Loucy (cell line): ENCODE measurements around the gene PLEKHH1.

ENCODE experiments used
- H2AFZ ChIP-seq: fragments of 200-600 bp; sonication (generic); 2 replicates; pipeline ENCODE4 v1.6.0; 2016; ENCODE audit warnings: antibody characterized with exemption, mild to moderate bottlenecking, low read length, moderate library complexity
- H3F3A ChIP-seq: fragments of 200-600 bp; 2 replicates; pipeline ENCODE4 v1.6.0; 2016; ENCODE audit warnings: antibody characterized with exemption, low read depth, mild to moderate bottlenecking
- H3K27me3 ChIP-seq: fragments of 200-600 bp; sonication (generic); 2 replicates; pipeline ENCODE4 v1.6.1; 2014; ENCODE audit warnings: low read length, mild to moderate bottlenecking; ENCODE audit not compliant: insufficient read depth, poor library complexity, severe bottlenecking
- H3K36me3 ChIP-seq: fragments of 200-600 bp; sonication (generic); 2 replicates; pipeline ENCODE4 v1.6.1; 2016; ENCODE audit warnings: low read length; ENCODE audit not compliant: insufficient read depth
- H3K4me1 ChIP-seq: fragments of 200-600 bp; sonication (generic); 2 replicates; pipeline ENCODE4 v1.5.1; 2014; ENCODE audit warnings: low read length, mild to moderate bottlenecking; ENCODE audit not compliant: insufficient read depth, poor library complexity, severe bottlenecking
- H3K4me2 ChIP-seq: fragments of 200-600 bp; sonication (generic); 2 replicates; pipeline ENCODE4 v1.6.0; 2014; ENCODE audit warnings: antibody characterized with exemption, low read length, low read depth, mild to moderate bottlenecking; ENCODE audit not compliant: poor library complexity, severe bottlenecking
- H3K4me3 ChIP-seq: fragments of 200-600 bp; sonication (generic); 2 replicates; pipeline ENCODE4 v1.5.1; 2014; ENCODE audit warnings: low read length, mild to moderate bottlenecking, mixed read lengths; ENCODE audit not compliant: poor library complexity, severe bottlenecking
- H3K79me2 ChIP-seq: fragments of 200-600 bp; sonication (generic); 2 replicates; pipeline ENCODE4 v1.6.1; 2014; ENCODE audit warnings: low read length; ENCODE audit not compliant: insufficient read depth
- H3K9ac ChIP-seq: fragments of 200-600 bp; sonication (generic); 2 replicates; pipeline ENCODE4 v1.6.0; 2014; ENCODE audit warnings: mild to moderate bottlenecking, low read depth, low read length, moderate library complexity; ENCODE audit not compliant: poor library complexity, severe bottlenecking
- H3K9me2 ChIP-seq: fragments of 200-600 bp; sonication (generic); replicated peaks from 2 replicates; pipeline ENCODE4 v1.6.1; 2016; ENCODE audit warnings: low read depth, low read length, mixed read lengths
- H3K9me3 ChIP-seq: fragments of 200-600 bp; sonication (generic); 2 replicates; pipeline ENCODE4 v1.6.1; 2014; ENCODE audit warnings: mild to moderate bottlenecking, antibody characterized with exemption, low read length, low read depth; ENCODE audit not compliant: insufficient read depth
- H4K20me1 ChIP-seq: fragments of 200-600 bp; sonication (generic); 2 replicates; pipeline ENCODE4 v1.6.0; 2014; ENCODE audit warnings: antibody characterized with exemption, low read length, mild to moderate bottlenecking; ENCODE audit not compliant: insufficient read depth, poor library complexity, severe bottlenecking
- EZH2phosphoT487 ChIP-seq: fragments of 200-600 bp; IDR thresholded peaks from 2 replicates; pipeline ENCODE4 v1.6.1; 2018; ENCODE audit warnings: antibody characterized with exemption, mild to moderate bottlenecking, moderate library complexity, borderline replicate concordance
- TF ChIP-seq, protein P1 (sequence below): fragments of 200-600 bp; sonication (generic); conservative IDR thresholded peaks from 2 replicates; pipeline ENCODE4 v1.5.1; 2014; ENCODE audit warnings: mild to moderate bottlenecking, antibody characterized with exemption, low read length

Gene PLEKHH1

DNA sequence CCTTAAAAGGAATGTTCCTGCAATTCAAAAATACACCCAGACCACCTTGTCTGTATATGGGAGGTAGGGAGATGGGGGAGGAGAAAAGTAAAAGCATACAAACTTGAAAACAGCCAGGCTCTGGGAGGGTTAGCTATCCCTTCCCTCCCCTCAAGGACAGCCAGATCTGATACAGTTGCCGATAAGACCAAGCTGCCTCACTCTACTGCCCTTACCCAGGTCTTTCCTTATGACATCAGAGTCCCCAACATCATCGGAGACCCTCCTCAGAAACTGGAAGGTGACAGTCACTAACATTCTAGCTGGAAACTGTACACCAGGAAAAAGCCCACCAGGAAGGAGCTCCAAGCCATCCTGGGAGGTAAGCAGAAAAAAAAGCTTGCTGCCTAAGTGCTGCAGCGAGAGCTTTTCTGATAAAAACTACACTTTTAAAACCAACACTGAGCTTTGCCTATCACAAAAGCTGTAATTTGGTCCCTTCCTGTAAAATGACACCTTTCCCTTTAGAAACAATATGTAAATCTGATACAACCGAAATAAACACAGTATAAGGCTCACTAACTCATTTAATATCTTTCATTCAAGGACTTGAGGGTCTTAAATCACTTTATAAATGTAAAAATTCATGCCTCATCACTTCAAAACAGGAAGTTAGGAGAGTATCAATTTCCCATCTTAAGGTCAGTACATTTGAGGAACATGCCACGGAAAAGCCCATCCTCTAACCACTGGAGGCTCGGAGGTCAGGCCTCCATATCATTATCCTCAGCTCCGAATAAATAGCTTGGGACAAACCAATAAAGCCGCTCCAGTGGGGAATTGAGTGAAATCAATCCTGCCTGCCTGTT is 20.4 kb upstream of the PLEKHH1 start:
- TF ChIP-seq, protein P1, sequence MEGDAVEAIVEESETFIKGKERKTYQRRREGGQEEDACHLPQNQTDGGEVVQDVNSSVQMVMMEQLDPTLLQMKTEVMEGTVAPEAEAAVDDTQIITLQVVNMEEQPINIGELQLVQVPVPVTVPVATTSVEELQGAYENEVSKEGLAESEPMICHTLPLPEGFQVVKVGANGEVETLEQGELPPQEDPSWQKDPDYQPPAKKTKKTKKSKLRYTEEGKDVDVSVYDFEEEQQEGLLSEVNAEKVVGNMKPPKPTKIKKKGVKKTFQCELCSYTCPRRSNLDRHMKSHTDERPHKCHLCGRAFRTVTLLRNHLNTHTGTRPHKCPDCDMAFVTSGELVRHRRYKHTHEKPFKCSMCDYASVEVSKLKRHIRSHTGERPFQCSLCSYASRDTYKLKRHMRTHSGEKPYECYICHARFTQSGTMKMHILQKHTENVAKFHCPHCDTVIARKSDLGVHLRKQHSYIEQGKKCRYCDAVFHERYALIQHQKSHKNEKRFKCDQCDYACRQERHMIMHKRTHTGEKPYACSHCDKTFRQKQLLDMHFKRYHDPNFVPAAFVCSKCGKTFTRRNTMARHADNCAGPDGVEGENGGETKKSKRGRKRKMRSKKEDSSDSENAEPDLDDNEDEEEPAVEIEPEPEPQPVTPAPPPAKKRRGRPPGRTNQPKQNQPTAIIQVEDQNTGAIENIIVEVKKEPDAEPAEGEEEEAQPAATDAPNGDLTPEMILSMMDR, result no peak
- no peak for TF ChIP-seq EZH2phosphoT487
- Histone ChIP-seq H4K20me1 (no peaks in the 10 kb centered on the region), H2AFZ (no peak overlapping the region)

DNA sequence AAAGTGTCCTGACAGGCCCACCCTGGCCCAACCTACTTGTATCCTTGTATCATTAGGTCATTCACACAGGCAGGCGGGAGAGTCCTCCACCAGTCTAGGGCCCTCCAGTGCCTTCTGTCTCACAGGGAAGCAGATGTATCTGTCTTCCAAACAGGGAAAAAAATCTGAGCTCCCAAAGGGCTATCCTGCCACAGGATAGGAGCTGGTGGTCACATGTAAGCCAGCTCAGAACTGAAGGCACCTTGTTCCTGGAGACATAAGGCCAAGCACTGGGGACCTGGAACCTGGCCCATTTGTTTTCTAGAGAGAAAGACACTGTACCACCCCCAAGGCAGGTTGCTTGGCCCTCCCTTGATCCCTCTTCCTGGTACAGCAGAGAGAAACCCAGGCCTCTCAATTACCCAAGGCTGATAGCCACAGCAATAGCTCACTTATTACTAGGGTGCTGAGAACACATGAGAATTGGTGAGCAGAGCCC is 19.4 kb upstream of the PLEKHH1 start:
- Histone ChIP-seq H3K36me3 (no peaks in the 10 kb centered on the region), H3K9me2 (no peaks in the 10 kb centered on the region), H3K27me3 (peaks cover 13% of the 10 kb centered on the region), H3K9ac (no peak overlapping the region), H2AFZ (peak overlapping the region; percentile 29; the same call in 1 of the 2 replicates), H3F3A (peaks cover 5% of the 10 kb centered on the region; the same call in 1 of the 2 replicates), H3K4me1 (no peaks in the 10 kb centered on the region), H3K4me3 (no peak overlapping the region), H3K4me2 (no peak overlapping the region), H3K79me2 (no peaks in the 10 kb centered on the region), H3K9me3 (no peaks in the 10 kb centered on the region), H4K20me1 (no peaks in the 10 kb centered on the region)
- no peak for TF ChIP-seq EZH2phosphoT487

More for the DNA sequence above, 20.4 kb upstream of the PLEKHH1 start:
- no peaks in the 10 kb centered on the region for H3K9me2 ChIP-seq
- peaks cover 5% of the 10 kb centered on the region; the same call in 1 of the 2 replicates for H3F3A ChIP-seq
- H3K36me3 ChIP-seq, result no peaks in the 10 kb centered on the region
- peaks cover 13% of the 10 kb centered on the region for H3K27me3 ChIP-seq
- H3K79me2 ChIP-seq, result no peaks in the 10 kb centered on the region
- no peak overlapping the region for H3K4me2 ChIP-seq
- H3K9me3 ChIP-seq, result no peaks in the 10 kb centered on the region
- no peaks in the 10 kb centered on the region for H3K4me1 ChIP-seq
- no peak overlapping the region for H3K4me3 ChIP-seq
- H3K9ac ChIP-seq, result no peak overlapping the region

- peak overlapping the region; percentile 18; the same call in 1 of the 2 replicates for H2AFZ ChIP-seq
- no peaks in the 10 kb centered on the region for H3K9me3 ChIP-seq
- H3K9ac ChIP-seq, result no peak overlapping the region
- H3K9me2 ChIP-seq, result no peaks in the 10 kb centered on the region
- H3F3A ChIP-seq, result peaks cover 5% of the 10 kb centered on the region; the same call in 1 of the 2 replicates
- no peaks in the 10 kb centered on the region for H4K20me1 ChIP-seq
- H3K4me3 ChIP-seq, result peak overlapping the region; percentile 70
- no peaks in the 10 kb centered on the region for H3K4me1 ChIP-seq
- no peaks in the 10 kb centered on the region for H3K36me3 ChIP-seq
- H3K79me2 ChIP-seq, result no peaks in the 10 kb centered on the region
- peak overlapping the region; percentile 65 for H3K4me2 ChIP-seq
- no peak for TF ChIP-seq EZH2phosphoT487
- TF ChIP-seq, protein P1, result no peak
- peaks cover 13% of the 10 kb centered on the region for H3K27me3 ChIP-seq
Measured at GRCh38 chr14:67514203-67514607, 18.9 kb upstream of the PLEKHH1 start.
